Body of pancreas (tissue), 4 donors: ENCODE measurements around the gene FRG2B. TPM values are rescaled to one million over a fixed set of nuclear protein-coding genes. Genes with fewer than 3 reads are reported as not detected.
"Not testable (repeated sequence)": the region's sequence is repeated elsewhere in the genome, so short reads cannot be mapped to it uniquely, and the experiment has no call there.

Source experiments
- ATAC-seq: fragments of 150-250 bp; one replicate; pipeline ENCODE4 v1.9.1; 2016
- DNase-seq, 4 donors: peaks; one replicate each; pipeline ENCODE4 v3.0.0-alpha.2; 2019
- H3K27ac ChIP-seq, 4 donors: fragments of 200-600 bp; sonication (generic); 1 replicate in 3 of 4; 2 replicates in 1 of 4; pipeline versions ENCODE4 v1.5.1 to v1.6.1; 2016 to 2019; ENCODE audit warnings: mild to moderate bottlenecking in 1 of 4, mixed read lengths in 1 of 4, moderate library complexity in 1 of 4
- H3K27me3 ChIP-seq, 2 donors: fragments of 200-600 bp; sonication (generic); one replicate each; pipeline ENCODE4 v1.6.0; 2016; ENCODE audit warnings: mild to moderate bottlenecking in 1 of 2
- H3K36me3 ChIP-seq, 2 donors: fragments of 200-600 bp; sonication (generic); replicated peaks in 1 of 2; 2 replicates each; pipeline ENCODE4 v1.5.1; 2016; ENCODE audit warnings: low read depth in 2 of 2; ENCODE audit not compliant: insufficient read depth in 1 of 2
- H3K4me1 ChIP-seq: fragments of 200-600 bp; sonication (generic); one replicate; pipeline ENCODE4 v1.6.0; 2016
- H3K4me3 ChIP-seq, 2 donors: fragments of 200-600 bp; sonication (generic); 1 replicate in 1 of 2; 2 replicates in 1 of 2; pipeline ENCODE4 v1.5.1; 2016 to 2019
- H3K9me3 ChIP-seq, 3 donors: fragments of 200-600 bp; sonication (generic); 1 replicate in 2 of 3; 2 replicates in 1 of 3; pipeline ENCODE4 v1.5.1; 2016
- POLR2A ChIP-seq, 3 donors: fragments of 450-650 bp; IDR thresholded peaks; one replicate each; pipeline ENCODE4 v1.6.1; 2016; ENCODE audit warnings: antibody characterized with exemption in 3 of 3, mild to moderate bottlenecking in 2 of 3
- WGBS, 2 donors: methylation state at CpG; one replicate each; pipeline ENCODE4 v1.1.5; 2017; 5-methylcytosine and 5-hydroxymethylcytosine counted together
- intact Hi-C: fragments of 100-400 bp; cut with DNase I; formaldehyde crosslinking; loops from one replicate; pipeline ENCODE4 v1.15.1; 2023
- total RNA-seq, 2 donors: library from RNA; depleted of rRNA; stranded (reverse); fragments of >200 nt; gene quantifications; one replicate each; pipeline ENCODE4 v1.1.0, GENCODE V29; 2016
- TF ChIP-seq, protein P1 (sequence below), 7 experiments: fragments of 450-650 bp in 4 of 7; fragments of 200-600 bp in 3 of 7; sonication (generic) in 3 of 7; IDR thresholded peaks; one replicate each; pipeline ENCODE4 v1.5.1; 2016 to 2019; ENCODE audit warnings: antibody characterized with exemption in 7 of 7

FRG2B gene
- total RNA-seq, 2 donors from 2014 or later = not detected

DNA sequence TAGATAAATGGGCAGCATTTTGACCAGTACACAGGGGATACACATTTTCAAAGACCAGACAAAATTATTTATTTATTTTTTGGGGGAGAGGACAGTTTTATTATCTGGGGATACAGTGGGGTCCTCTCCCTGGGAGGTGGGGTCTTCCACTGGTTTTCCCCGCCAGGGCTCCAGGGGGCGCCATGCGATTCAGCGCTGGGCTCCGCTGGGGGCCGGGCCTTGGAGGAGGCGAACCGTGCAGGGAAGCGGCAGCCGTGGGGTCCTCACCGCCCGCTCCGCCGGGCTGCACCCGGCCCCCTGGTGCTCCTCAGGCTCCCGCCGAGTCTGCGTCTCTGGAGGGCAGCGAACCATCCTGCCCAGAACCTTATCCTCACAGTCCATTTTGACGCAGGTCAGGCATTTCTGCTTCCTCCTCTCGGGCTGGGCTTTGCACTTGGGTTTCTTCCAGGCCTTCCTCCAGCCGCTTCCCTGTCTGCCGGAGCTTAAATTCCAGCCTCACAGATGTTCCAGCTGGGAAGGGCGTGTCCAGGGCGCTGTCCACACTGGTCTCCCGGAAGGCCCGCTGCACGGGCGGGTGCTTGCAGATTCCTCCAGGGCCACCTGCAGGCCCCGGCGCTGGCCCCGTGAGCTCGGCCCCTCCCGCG, 10.7 kb upstream of the FRG2B start:
- H3K9me3 ChIP-seq, H3K36me3 ChIP-seq, ATAC-seq, intact Hi-C loops, H3K4me3 ChIP-seq, H3K4me1 ChIP-seq, H3K27ac ChIP-seq, H3K27me3 ChIP-seq: not testable (repeated sequence)
- DNase-seq = peak in 1 of 4 donors; percentile 21
- WGBS, 2 donors = 3% methylated on average over 9 of the region's 35 CpGs; no CpG with 5 or more reads in 1 of the 2 donors
- TF ChIP-seq, protein P1, sequence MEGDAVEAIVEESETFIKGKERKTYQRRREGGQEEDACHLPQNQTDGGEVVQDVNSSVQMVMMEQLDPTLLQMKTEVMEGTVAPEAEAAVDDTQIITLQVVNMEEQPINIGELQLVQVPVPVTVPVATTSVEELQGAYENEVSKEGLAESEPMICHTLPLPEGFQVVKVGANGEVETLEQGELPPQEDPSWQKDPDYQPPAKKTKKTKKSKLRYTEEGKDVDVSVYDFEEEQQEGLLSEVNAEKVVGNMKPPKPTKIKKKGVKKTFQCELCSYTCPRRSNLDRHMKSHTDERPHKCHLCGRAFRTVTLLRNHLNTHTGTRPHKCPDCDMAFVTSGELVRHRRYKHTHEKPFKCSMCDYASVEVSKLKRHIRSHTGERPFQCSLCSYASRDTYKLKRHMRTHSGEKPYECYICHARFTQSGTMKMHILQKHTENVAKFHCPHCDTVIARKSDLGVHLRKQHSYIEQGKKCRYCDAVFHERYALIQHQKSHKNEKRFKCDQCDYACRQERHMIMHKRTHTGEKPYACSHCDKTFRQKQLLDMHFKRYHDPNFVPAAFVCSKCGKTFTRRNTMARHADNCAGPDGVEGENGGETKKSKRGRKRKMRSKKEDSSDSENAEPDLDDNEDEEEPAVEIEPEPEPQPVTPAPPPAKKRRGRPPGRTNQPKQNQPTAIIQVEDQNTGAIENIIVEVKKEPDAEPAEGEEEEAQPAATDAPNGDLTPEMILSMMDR (IDR thresholded peaks at IDR 0.05) = peak in 2 of 7 experiments; percentile 18 to 21

DNA sequence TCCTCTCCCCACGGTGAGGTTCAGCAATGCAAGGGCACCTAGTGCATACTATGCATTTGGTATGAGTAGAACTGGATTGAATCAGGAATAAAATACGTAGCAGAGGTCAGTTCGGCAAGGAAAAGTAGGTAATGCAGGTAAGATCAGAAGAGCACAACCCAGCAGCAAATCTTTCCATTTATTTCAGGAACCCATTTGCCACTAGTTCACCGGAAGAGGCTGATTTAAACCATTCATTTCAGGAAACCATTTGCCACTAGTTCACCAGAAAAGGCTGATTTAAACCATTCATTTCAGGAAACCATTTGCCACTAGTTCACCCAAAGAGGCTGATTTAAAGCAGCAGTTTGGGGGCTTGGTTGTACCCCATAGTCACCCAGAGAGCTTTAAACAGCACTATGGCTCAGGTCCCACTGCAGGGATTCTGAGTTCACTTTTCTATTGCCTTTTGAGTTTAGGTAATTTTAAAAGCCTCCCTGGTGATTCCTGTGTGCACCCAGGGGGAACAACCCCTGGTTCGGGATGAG, 4.2 kb upstream of the FRG2B start:
- DNase-seq, H3K36me3 ChIP-seq, H3K27ac ChIP-seq, H3K4me3 ChIP-seq, intact Hi-C loops, H3K9me3 ChIP-seq, ATAC-seq, H3K4me1 ChIP-seq, H3K27me3 ChIP-seq: not testable (repeated sequence)
- 60 to 70% methylated on average over 1 to 3 of the region's 5 CpGs for WGBS, 2 donors

DNA sequence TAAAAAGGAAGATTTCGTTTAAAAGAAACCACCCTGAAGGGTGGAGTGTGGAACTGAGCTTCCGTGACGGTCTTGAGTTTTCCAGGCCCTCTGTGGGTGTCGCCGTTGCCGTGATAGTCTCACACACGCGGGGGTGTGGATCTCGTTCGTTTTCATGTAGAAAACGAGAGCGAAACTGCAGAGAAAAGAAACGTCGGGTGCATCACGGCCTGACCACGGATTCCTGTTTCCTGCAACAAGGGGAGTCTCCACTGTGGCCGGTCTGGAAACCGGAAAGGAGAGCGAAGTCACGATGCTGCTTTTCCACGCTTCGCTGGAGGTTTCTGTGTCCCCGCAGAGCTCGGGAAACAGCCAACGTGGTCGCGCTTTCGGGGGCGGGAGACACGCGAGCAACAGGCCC, 4.1 kb downstream of the FRG2B start:
- H3K4me3 ChIP-seq, H3K9me3 ChIP-seq, H3K27me3 ChIP-seq, intact Hi-C loops, H3K27ac ChIP-seq, H3K4me1 ChIP-seq, DNase-seq, ATAC-seq, H3K36me3 ChIP-seq: not testable (repeated sequence)
- WGBS, 2 donors = 26 to 54% methylated on average over 16 to 21 of the region's 31 CpGs

DNA sequence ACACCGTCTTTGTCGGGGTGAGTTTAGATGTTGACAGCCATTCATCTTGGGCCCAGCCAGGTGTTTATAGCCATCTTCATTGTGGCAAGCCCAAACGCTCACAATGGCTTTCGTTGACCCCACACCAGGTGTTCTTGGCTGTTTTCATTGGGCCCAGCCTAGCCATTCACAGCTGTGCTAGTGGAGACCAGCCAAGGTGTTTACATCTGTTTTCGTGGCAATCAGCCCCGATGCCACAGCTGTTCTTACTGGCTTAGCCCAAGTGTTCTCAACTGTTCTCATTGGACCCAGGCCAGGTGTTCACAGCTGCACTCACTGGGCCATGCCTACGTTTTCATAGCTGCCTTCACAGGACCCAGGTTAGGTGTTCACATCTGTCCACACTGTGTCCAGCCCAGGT, 7.7 kb downstream of the FRG2B start:
- Histone ChIP-seq H3K9me3 (no peaks in the 10 kb centered on the region), H3K27me3 (no peaks in the 10 kb centered on the region), H3K4me3 (no peak overlapping the region), H3K36me3 (no peaks in the 10 kb centered on the region), H3K27ac (no peak overlapping the region), H3K4me1 (peaks cover 27% of the 10 kb centered on the region)
- no peak for ATAC-seq
- peak in 3 of 4 donors; percentile 17 to 55 (median 35) for DNase-seq
- intact Hi-C loops = no loop called here
- TF ChIP-seq, protein P1 (IDR thresholded peaks at IDR 0.05) = no peak
- TF ChIP-seq POLR2A (IDR thresholded peaks at IDR 0.05) = no peak
- WGBS, 2 donors = 59 to 67% methylated on average over 6 to 7 of the region's 7 CpGs

DNA sequence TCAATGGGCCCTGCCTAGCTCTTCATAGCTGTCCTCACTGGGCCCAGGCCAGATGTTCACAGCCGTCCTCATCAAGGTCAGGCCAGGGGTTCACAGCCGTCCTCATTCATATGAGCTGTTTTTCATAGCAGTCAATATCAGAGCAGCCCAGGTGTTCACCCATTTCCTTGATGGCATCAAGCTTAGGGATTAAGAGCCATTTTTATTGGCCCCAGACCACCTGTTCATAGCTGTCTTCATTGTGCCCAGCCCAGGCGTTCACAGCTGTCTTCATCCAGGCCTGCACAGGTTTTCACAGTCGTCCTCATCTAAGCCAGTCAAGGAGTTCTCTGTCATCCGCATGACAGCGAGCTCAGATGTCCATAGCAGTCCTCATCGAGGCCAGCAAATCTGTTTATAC, 9.4 kb downstream of the FRG2B start:
- WGBS, 2 donors = 80% methylated on average over 7 of the region's 7 CpGs
- peaks cover 27% of the 10 kb centered on the region for H3K4me1 ChIP-seq
- no peak for ATAC-seq
- no peaks in the 10 kb centered on the region for H3K36me3 ChIP-seq
- H3K9me3 ChIP-seq = no peaks in the 10 kb centered on the region
- intact Hi-C loops = no loop called here
- no peak for TF ChIP-seq POLR2A (IDR thresholded peaks at IDR 0.05)
- TF ChIP-seq, protein P1 (IDR thresholded peaks at IDR 0.05) = no peak
- no peak for DNase-seq
- H3K4me3 ChIP-seq = no peak overlapping the region
- no peak overlapping the region for H3K27ac ChIP-seq
- H3K27me3 ChIP-seq = no peaks in the 10 kb centered on the region
